Neural cell (in vitro differentiated cells): ENCODE data around the gene PPP2R5A.

ENCODE experiments used
- CTCF ChIP-seq: fragments of 450-650 bp; IDR thresholded peaks from 2 replicates; pipeline ENCODE4 v1.5.1; 2014; ENCODE audit warnings: antibody characterized with exemption, mild to moderate bottlenecking, moderate library complexity; ENCODE audit not compliant: poor library complexity, severe bottlenecking
- EP300 ChIP-seq: fragments of 450-650 bp; conservative IDR thresholded peaks from 2 replicates; pipeline ENCODE4 v1.6.1; 2014; ENCODE audit warnings: antibody characterized with exemption, mild to moderate bottlenecking, moderate library complexity; ENCODE audit not compliant: poor library complexity, severe bottlenecking
- EZH2 ChIP-seq: fragments of 200-600, 300-800 bp; shearing (Covaris generic), sonication (generic); IDR thresholded peaks from 2 replicates; pipeline ENCODE4 v1.6.1; 2014; ENCODE audit warnings: antibody characterized with exemption, low read length, borderline replicate concordance, mild to moderate bottlenecking; ENCODE audit not compliant: insufficient read depth, poor library complexity, severe bottlenecking
- MXI1 ChIP-seq: fragments of 450-650 bp; conservative IDR thresholded peaks from 2 replicates; pipeline ENCODE4 v1.6.1; 2014; ENCODE audit warnings: antibody characterized with exemption, mild to moderate bottlenecking; ENCODE audit not compliant: poor library complexity, severe bottlenecking
- RAD21 ChIP-seq: fragments of 450-650 bp; conservative IDR thresholded peaks from 2 replicates; pipeline ENCODE4 v1.6.1; 2014; ENCODE audit warnings: antibody characterized with exemption, mild to moderate bottlenecking, moderate library complexity
- TAF1 ChIP-seq: IDR thresholded peaks from 2 replicates; pipeline ENCODE4 v1.6.1; 2012; ENCODE audit warnings: low read depth
- TF ChIP-seq, protein P1 (sequence below): IDR thresholded peaks from 2 replicates; pipeline ENCODE4 v1.6.1; 2012; ENCODE audit warnings: borderline replicate concordance

DNA sequence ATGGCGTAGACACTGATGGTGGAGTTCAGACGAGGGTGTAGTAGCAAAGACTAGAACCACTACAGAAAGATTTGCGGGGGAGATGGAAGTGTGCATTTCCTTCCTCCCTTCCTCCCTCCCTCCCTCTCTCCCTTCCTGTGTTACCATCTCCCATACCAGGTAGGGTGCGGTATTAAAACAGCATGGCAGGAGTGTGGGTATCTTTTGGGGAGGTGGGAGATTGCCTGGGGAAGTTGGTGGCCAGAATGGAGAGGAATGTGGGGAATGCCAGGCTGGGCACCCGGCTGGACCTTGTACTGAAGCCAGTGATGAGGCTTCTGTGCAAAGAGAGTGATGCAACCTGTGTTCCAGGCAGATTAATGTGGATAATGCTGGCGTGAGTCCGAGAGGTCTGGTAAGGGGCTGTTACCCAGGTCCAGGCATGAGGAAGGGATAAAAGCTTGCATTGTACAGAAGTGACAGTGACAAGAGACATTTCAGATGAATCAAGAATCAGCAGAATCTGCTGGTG lies 30.3 kb upstream of the PPP2R5A start:
- TF ChIP-seq CTCF: no peak
- no peak for TF ChIP-seq EP300
- TF ChIP-seq, protein P1, sequence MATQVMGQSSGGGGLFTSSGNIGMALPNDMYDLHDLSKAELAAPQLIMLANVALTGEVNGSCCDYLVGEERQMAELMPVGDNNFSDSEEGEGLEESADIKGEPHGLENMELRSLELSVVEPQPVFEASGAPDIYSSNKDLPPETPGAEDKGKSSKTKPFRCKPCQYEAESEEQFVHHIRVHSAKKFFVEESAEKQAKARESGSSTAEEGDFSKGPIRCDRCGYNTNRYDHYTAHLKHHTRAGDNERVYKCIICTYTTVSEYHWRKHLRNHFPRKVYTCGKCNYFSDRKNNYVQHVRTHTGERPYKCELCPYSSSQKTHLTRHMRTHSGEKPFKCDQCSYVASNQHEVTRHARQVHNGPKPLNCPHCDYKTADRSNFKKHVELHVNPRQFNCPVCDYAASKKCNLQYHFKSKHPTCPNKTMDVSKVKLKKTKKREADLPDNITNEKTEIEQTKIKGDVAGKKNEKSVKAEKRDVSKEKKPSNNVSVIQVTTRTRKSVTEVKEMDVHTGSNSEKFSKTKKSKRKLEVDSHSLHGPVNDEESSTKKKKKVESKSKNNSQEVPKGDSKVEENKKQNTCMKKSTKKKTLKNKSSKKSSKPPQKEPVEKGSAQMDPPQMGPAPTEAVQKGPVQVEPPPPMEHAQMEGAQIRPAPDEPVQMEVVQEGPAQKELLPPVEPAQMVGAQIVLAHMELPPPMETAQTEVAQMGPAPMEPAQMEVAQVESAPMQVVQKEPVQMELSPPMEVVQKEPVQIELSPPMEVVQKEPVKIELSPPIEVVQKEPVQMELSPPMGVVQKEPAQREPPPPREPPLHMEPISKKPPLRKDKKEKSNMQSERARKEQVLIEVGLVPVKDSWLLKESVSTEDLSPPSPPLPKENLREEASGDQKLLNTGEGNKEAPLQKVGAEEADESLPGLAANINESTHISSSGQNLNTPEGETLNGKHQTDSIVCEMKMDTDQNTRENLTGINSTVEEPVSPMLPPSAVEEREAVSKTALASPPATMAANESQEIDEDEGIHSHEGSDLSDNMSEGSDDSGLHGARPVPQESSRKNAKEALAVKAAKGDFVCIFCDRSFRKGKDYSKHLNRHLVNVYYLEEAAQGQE: no peak
- no peak for TF ChIP-seq RAD21
- no peak for TF ChIP-seq EZH2
- no peak for TF ChIP-seq TAF1
- TF ChIP-seq MXI1: no peak
